Hypothalamus (tissue), 51 donors: ENCODE data around the gene LSM10.

Experiments
- DNase-seq, 51 donors: peaks; one replicate each; lab custom pipeline; 2025; lab: John Stamatoyannopoulos, UW

LSM10 gene

GRCh38 chr1:36397378-36398230, at the start of gene LSM10:
Gene LSM10 (minus strand): TSS chr1:36397908. CDS start chr1:36394129, 3,779 bp downstream.
- DNase-seq = peak; percentile 55 to 96 (median 90)

- no peak for DNase-seq
These were observed 49.7 kb upstream of the LSM10 start for GRCh38 chr1:36447450-36447849.

- DNase-seq = no peak
These were observed 49.0 kb upstream of the LSM10 start for GRCh38 chr1:36446746-36447145.

GRCh38 chr1:36446271-36446670, 48.6 kb upstream of the LSM10 start:
- peak in 2 of 51 donors; percentile 3 to 6 for DNase-seq

GRCh38 chr1:36443297-36443696, 45.6 kb upstream of the LSM10 start:
- no peak for DNase-seq

- no peak for DNase-seq
These were observed 44.6 kb upstream of the LSM10 start for GRCh38 chr1:36442337-36442736.

- no peak for DNase-seq
These were observed 42.9 kb upstream of the LSM10 start for GRCh38 chr1:36440646-36441045.

- no peak for DNase-seq
These were observed 42.3 kb upstream of the LSM10 start for GRCh38 chr1:36440044-36440443.

GRCh38 chr1:36438715-36439114, 41.0 kb upstream of the LSM10 start:
- no peak for DNase-seq

GRCh38 chr1:36436821-36437220, 39.1 kb upstream of the LSM10 start:
- DNase-seq = no peak

- DNase-seq = no peak
These were observed 35.4 kb upstream of the LSM10 start for GRCh38 chr1:36433102-36433501.

GRCh38 chr1:36432616-36433015, 34.9 kb upstream of the LSM10 start:
- DNase-seq = no peak

- peak in 1 of 51 donors; percentile 54 for DNase-seq
These were observed 28.1 kb upstream of the LSM10 start for GRCh38 chr1:36425791-36426190.

- DNase-seq = no peak
These were observed 23.9 kb upstream of the LSM10 start for GRCh38 chr1:36421649-36422048.

GRCh38 chr1:36420836-36421317, 23.2 kb upstream of the LSM10 start:
- peak; percentile 9 to 94 (median 71) for DNase-seq

GRCh38 chr1:36420409-36420808, 22.7 kb upstream of the LSM10 start:
- DNase-seq = no peak

GRCh38 chr1:36419569-36419968, 21.9 kb upstream of the LSM10 start:
- DNase-seq = no peak

GRCh38 chr1:36419140-36419539, 21.4 kb upstream of the LSM10 start:
- no peak for DNase-seq

- DNase-seq = no peak
These were observed 20.2 kb upstream of the LSM10 start for GRCh38 chr1:36417931-36418330.

- no peak for DNase-seq
These were observed 18.1 kb upstream of the LSM10 start for GRCh38 chr1:36415661-36416326.

GRCh38 chr1:36414384-36414783, 16.7 kb upstream of the LSM10 start:
- DNase-seq = no peak
